Measurements from ENCODE around the gene PVALEF.

- TF ChIP-seq CTCF (IDR thresholded peaks at IDR 0.05) (no peak), POLR2AphosphoS5 (IDR thresholded peaks at IDR 0.05) (no peak), POLR2A (IDR thresholded peaks at IDR 0.05) (no peak), EP300 (IDR thresholded peaks at IDR 0.05) (no peak)
Observed at GRCh38 chr17:81171941-81172340, 6.6 kb downstream of the PVALEF start.
